Measurements from ENCODE around the gene CCDC18. TPM values are rescaled to one million over a fixed set of nuclear protein-coding genes. Genes with fewer than 3 reads are reported as not detected.

Gene CCDC18
- total and polyA plus RNA-seq, 4 donors: 2.7 to 8.5 (median 7.2) TPM

- DNase-seq (ENCODE audit: low spot score): no peak
- H3K4me3 ChIP-seq (ENCODE audit: low read depth in 1 of 3, low read length in 3 of 3): no peak overlapping the region
- H3K9me3 ChIP-seq (ENCODE audit: control insufficient read depth in 4 of 4, low read length in 3 of 4): no peaks in the 10 kb centered on the region
- TF ChIP-seq CTCF (IDR thresholded peaks at IDR 0.05; ENCODE audit: low read depth, low read length, missing input control): no peak
- no peak for TF ChIP-seq RXRA (IDR thresholded peaks at IDR 0.05)
- TF ChIP-seq SP1 (IDR thresholded peaks at IDR 0.05): no peak
- TF ChIP-seq EGR1 (IDR thresholded peaks at IDR 0.05; ENCODE audit: low read depth in 2 of 2): no peak
- no peak for TF ChIP-seq GABPA (IDR thresholded peaks at IDR 0.05 in 1 of 2, conservative IDR thresholded peaks at IDR 0.05 in 1 of 2)
- no peak for TF ChIP-seq HNF4G (IDR thresholded peaks at IDR 0.05)
- no peak for TF ChIP-seq REST (IDR thresholded peaks at IDR 0.05)
- no peak for TF ChIP-seq HNF4A (conservative IDR thresholded peaks at IDR 0.05)
- no peak for TF ChIP-seq MAX (IDR thresholded peaks at IDR 0.05)
- no peak for TF ChIP-seq ZBTB33 (IDR thresholded peaks at IDR 0.05)
- TF ChIP-seq FOXA2 (IDR thresholded peaks at IDR 0.05): no peak
- no peak for TF ChIP-seq JUND (IDR thresholded peaks at IDR 0.05)
- no peak for TF ChIP-seq RAD21 (IDR thresholded peaks at IDR 0.05)
- TF ChIP-seq TAF1 (conservative IDR thresholded peaks at IDR 0.05): no peak
- no peak for TF ChIP-seq FOXA1 (IDR thresholded peaks at IDR 0.05)
- WGBS: 58% methylated on average over 5 of the region's 5 CpGs
- H3K36me3 ChIP-seq (ENCODE audit: control insufficient read depth in 4 of 4, insufficient read depth in 3 of 4, low read depth in 1 of 4, low read length in 3 of 4): peaks cover 0 to 6% (median 2%) of the 10 kb centered on the region in 4 donors
- H3K4me1 ChIP-seq (ENCODE audit: control insufficient read depth in 4 of 4, insufficient read depth in 4 of 4, low read length in 3 of 4): peaks cover 1 to 19% (median 9%) of the 10 kb centered on the region in 4 donors
- H3K9ac ChIP-seq (ENCODE audit: low read depth in 1 of 2, low read length in 2 of 2): no peak overlapping the region
- H3K27me3 ChIP-seq (ENCODE audit: control insufficient read depth in 4 of 4, insufficient read depth in 4 of 4, low read length in 3 of 4): no peaks in the 10 kb centered on the region
- no peak overlapping the region for H3K27ac ChIP-seq (ENCODE audit: low read depth in 1 of 2, low read length in 2 of 2)
Observed at GRCh38 chr1:93207211-93207610, 26.7 kb downstream of the CCDC18 start.

- no peak overlapping the region for H3K27ac ChIP-seq (ENCODE audit: low read depth in 1 of 2, low read length in 2 of 2)
- H3K4me3 ChIP-seq (ENCODE audit: low read depth in 1 of 3, low read length in 3 of 3): no peak overlapping the region
- no peaks in the 10 kb centered on the region for H3K27me3 ChIP-seq (ENCODE audit: control insufficient read depth in 4 of 4, insufficient read depth in 4 of 4, low read length in 3 of 4)
- H3K9me3 ChIP-seq (ENCODE audit: control insufficient read depth in 4 of 4, low read length in 3 of 4): no peaks in the 10 kb centered on the region
- H3K4me1 ChIP-seq (ENCODE audit: control insufficient read depth in 4 of 4, insufficient read depth in 4 of 4, low read length in 3 of 4): no peaks in the 10 kb centered on the region
- WGBS: 95% methylated on average over 2 of the region's 2 CpGs
- peaks cover 0 to 4% (median 0%) of the 10 kb centered on the region in 4 donors for H3K36me3 ChIP-seq (ENCODE audit: control insufficient read depth in 4 of 4, insufficient read depth in 3 of 4, low read depth in 1 of 4, low read length in 3 of 4)
- H3K9ac ChIP-seq (ENCODE audit: low read depth in 1 of 2, low read length in 2 of 2): no peak overlapping the region
- no peak for DNase-seq (ENCODE audit: low spot score)
- TF ChIP-seq YY1 (IDR thresholded peaks at IDR 0.05): no peak
- no peak for TF ChIP-seq TAF1 (conservative IDR thresholded peaks at IDR 0.05)
- TF ChIP-seq REST (IDR thresholded peaks at IDR 0.05): no peak
- TF ChIP-seq FOXA2 (IDR thresholded peaks at IDR 0.05): no peak
- TF ChIP-seq GABPA (IDR thresholded peaks at IDR 0.05 in 1 of 2, conservative IDR thresholded peaks at IDR 0.05 in 1 of 2): no peak
- TF ChIP-seq ZBTB33 (IDR thresholded peaks at IDR 0.05): no peak
- TF ChIP-seq RAD21 (IDR thresholded peaks at IDR 0.05): no peak
- no peak for TF ChIP-seq MAX (IDR thresholded peaks at IDR 0.05)
- no peak for TF ChIP-seq NR2F2 (IDR thresholded peaks at IDR 0.05)
- TF ChIP-seq JUND (IDR thresholded peaks at IDR 0.05): no peak
- TF ChIP-seq RXRA (IDR thresholded peaks at IDR 0.05): no peak
- TF ChIP-seq ATF3 (IDR thresholded peaks at IDR 0.05): no peak
Observed at GRCh38 chr1:93215322-93215721, 34.8 kb downstream of the CCDC18 start.
